ENCODE measurements around the gene FAM111B.

The FAM111B gene

DNA sequence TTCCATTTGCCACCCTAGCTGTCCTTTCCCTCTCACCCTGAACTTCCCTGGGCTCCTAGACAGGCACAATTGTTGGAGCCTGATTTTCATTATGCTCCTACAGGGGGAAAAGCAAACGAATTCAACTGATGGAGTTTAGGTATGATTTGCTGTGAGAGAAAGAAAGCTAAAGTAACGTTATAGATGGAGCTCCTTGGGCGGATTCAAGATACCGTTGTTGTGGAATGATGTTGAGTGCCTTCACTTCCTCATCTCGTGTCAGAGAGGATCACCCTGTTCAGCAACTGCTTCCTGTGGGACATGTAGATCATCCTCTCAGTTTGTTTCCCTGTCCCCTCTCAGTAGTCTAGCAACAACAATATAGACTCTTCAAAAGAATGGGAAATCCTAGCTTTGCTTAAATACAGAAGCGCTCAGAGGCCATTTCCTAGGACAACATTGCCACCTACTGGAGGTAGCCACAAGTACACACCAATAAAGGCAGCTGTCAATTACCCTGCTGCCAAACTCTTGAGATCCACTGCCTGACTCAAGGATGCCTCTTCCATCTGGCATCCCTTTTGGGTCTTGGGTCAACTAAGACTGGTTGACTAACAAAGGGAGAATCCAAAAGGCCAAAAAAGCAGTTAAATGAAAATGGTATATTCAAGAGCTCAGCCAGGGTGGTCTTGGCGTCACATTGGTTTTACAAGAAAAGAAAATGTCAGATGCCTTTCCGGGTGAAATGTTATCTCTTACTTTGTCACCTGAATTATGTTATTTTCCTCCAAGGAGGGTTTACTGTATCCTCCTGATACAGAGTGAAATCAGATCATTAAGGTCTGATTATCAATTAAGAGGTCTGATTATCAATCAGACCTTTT, 51.4 kb downstream of the FAM111B start:
- peak; percentile 75 for DNase-seq

DNA sequence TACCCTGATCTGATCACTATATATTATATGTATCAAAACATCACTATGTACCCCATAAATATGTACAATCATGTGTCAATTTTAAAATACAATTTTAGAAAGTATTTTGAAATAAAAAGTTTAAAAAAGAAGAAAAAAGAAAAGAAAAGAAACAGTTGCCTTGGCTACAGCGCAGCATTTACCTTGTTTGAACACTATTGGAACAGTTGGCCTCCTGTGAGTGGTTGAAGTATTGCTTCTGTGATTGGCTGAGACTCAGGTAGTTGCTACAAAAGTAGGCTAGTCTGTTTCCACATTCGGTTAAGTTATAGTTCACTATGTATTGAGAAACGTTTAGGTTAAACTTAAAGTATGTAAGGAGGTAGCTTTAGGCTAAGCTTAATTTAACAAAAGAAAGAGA, 57.0 kb downstream of the FAM111B start:
- no peak for DNase-seq

DNA sequence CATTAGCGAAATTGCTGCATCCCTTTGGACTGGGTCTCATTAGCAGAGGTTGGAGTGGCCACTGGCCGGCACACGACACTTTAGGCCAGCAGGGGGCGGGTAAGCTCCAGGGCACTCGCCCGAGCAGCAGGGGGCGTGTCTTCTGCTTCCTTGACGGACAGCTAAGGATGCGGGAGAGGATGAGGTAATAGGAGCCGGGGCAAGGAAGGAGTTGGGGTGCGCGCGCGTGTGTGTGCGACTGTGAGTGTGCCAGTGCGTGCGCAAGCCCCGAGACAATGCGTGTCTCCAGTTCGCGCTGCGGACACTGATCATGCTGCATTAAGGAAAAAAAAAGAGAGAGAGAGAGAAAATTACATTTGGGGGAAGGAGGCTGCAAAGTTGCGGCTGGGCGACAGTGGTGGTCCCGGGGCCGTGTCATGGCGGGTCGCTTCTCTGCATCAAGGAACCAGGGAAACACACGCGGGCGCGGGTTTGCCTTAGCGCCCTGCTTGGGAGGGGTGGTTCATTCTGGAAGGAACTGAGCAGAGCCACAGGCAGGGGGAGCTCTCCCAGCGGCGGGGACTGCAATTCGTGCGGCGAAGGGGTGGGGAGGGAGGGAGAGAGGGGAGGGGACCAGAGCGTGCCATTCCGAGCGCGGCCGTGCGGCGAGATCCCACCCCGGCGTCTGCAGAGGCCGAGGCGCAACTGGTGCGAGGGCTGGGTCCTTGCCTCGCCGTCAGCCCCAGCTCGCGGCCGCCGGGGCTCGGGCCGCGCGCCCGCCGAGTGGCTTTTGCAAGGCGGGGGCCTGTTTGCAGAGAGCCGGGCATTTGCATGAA, 64.7 kb downstream of the FAM111B start, which contains the start of gene DTX4:
Gene DTX4, plus strand, starts transcription at position 625 of the 815 bp plus-strand sequence. CDS start 464 bp downstream, outside the sequence.
- peak; percentile 84 for DNase-seq

DNA sequence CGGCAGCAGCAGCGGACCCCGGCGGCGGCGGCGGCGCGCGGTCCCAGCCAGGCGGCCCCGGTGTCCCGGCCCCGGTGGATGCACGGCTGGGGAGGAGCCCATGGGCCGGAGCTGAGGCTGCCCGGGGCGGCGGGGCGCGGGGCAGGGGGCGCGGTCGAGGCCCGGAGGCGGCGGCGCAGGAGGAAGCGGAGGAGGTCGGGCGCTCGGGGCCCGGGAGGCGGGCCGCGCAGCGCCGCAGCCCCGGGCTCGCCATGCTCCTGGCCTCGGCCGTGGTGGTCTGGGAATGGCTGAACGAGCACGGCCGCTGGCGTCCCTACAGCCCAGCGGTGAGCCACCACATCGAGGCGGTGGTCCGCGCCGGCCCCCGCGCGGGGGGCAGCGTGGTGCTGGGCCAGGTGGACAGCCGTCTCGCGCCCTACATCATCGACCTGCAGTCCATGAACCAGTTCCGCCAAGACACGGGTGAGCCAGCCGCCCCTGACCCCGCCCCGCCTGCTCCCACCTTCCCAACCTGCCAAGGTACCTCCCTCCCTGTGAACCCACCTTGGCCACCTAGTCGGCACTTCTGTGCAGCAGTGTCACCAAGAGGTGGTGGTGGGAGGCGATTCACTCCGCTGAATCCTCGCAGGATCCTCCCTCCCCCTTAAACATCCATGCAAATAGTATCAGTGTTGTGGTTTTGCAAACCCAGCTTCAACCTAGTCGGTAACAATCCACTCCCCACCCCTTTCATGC, 65.5 kb downstream of the FAM111B start:
- peak; percentile 6 for DNase-seq

DNA sequence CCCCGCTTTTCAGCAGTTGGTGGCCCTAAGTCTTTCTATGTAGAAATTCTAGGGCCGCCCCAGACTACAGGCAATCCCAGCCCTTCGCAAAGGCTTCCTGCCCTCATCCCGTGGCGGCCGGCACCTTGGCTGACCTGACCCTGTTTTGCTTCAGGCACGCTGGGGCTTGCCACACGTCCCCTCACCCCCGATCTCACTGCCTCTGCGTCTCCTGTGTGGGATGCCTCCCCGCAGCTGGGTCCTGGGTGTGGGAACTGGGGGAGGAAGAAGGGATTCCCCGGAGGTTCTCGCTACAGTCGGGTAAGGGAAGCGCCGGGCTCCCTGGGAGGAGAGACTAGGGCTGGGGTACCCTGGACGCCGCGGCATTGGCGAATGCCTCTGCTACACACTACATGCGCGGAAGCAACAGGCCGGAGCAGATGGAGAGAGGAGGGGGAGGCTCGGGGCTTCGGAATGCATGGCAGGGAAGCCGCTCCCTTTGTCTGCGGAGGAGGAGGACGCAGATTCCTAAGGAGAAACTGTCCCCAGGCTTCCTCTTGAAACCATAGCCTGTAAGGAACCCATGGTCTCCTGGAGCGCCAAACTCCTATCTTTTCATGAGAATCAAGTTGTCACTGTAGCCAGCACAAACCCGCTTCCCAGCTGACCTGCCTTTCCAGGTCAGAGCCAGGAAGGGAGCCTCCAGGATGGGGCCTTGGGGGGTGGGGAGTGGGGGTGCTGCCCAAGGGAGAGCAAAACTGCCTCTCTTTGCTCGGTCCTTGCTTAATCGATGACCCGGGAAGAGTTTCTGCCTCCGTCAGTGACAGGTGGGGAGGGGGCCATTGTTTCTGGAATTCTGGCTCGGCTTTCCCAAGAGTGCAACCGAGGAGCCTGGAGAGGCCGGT, 66.3 kb downstream of the FAM111B start:
- DNase-seq = no peak

DNA sequence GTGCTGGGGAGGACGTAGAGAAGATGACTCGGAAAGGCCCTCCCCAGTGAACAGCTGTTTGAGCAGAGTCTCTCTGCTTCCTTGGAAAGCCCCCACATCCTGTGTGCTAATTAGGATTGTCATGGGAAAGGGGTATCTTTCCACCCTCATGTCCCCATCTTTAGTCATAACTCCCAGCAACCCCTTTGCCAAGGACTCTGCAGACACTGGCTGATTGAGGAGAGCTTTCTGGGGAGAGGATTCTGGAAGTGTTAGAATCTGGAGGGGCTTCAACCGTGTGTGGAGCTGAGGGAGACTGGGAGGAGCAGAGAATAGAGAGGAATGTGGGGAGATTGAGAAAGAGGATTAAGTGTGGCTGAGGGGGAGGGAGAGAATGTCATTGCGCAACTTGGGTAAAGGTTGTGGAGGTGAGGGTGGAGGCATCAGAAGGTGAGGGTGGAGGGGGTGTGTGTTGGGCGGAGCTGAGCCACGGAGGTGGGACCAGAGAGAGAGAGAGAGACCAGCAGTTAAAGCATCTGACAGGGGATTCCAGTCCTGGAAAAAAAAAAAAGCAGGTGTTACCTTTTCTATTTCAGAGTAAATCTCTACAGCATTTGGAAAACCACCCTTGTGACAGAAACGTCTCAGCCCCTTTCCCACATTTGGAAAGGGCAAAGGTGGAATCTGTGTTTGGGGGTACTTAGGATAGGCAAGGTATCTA, 67.1 kb downstream of the FAM111B start:
- DNase-seq = no peak

DNA sequence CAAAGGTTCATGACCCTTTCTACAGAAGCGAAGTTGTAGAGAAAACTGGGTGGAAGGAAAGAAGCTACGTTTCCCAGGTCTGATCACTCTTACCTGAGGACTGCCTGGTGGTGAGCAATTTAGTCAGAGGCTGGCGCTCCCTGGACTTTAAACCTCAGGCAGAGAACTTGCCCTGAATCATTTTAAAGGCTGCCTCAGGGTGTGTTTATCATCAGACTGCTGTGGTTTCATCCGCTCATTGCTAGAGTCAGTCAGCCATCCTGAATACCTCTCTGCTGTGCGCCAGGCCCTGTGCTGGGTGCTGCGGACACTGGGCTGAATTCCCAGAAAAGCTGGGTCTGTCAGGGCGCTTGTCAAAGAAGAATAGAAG, 67.6 kb downstream of the FAM111B start:
- DNase-seq = no peak

DNA sequence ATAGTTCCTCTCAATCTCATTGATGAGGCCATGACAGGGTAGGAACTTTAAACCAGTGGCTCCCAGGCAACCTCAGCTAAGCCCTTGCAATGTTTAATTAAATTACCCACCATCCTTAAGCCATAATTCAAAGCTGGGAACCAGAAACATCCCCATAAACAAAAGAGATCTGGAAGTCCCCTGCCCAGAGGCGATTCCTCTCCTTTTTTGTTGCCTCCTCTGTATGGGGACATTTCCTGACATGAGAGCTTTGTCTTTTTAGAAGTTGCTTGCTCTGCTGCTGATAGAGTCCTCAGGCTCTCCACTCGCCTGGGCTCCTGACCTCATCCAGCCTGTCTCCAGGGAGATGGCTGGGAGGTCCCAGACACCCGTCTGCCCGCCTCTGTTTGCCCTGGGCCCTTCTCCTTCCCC, 68.1 kb downstream of the FAM111B start:
- DNase-seq = no peak

DNA sequence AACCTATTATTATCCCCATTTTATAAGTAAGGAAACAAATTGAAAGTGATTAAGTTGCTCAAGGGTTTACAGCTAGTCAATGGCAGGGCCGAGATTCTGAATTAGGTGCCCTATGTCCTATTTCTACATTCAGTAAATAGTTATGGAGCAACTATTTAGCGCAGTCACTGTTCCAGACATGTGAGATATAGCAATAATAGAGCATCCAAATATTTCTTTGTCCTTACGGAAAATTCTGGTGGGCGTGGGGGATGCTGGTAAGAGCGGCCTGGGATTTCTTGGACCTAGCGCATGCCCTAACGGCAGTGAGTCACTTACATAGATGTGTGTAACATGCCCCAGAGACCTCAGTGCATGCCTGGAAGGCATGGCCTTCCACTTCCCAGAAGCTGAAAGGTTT, 69.3 kb downstream of the FAM111B start:
- DNase-seq = no peak
